DOHH2 (cell line): ENCODE measurements around the gene IQGAP3.

Source experiments
- H3F3A ChIP-seq: fragments of 200-600 bp; sonication (generic), shearing (Covaris generic); 2 replicates; pipeline ENCODE4 v1.6.0; 2016; ENCODE audit warnings: antibody characterized with exemption, mild to moderate bottlenecking; ENCODE audit not compliant: control insufficient read depth, insufficient read depth
- H3K27ac ChIP-seq: fragments of 200-600 bp; sonication (generic); 2 replicates; pipeline ENCODE4 v1.5.1; 2014; ENCODE audit warnings: low read depth, mild to moderate bottlenecking, low read length, moderate library complexity
- H3K27me3 ChIP-seq: fragments of 200-600 bp; sonication (generic); 2 replicates; pipeline ENCODE4 v1.6.1; 2014; ENCODE audit warnings: mild to moderate bottlenecking, low read length, mixed read lengths; ENCODE audit not compliant: control insufficient read depth
- H3K36me3 ChIP-seq: fragments of 200-600 bp; sonication (generic); 2 replicates; pipeline ENCODE4 v1.6.1; 2014; ENCODE audit warnings: mild to moderate bottlenecking, low read length, moderate library complexity, mixed read lengths; ENCODE audit not compliant: control insufficient read depth
- H3K4me1 ChIP-seq: fragments of 200-600 bp; sonication (generic); 2 replicates; pipeline ENCODE4 v1.6.1; 2014; ENCODE audit warnings: mild to moderate bottlenecking, low read length, mixed read lengths; ENCODE audit not compliant: control insufficient read depth
- H3K4me2 ChIP-seq: fragments of 200-600 bp; sonication (generic); 2 replicates; pipeline ENCODE4 v1.6.0; 2014; ENCODE audit warnings: mild to moderate bottlenecking, low read length, moderate library complexity
- H3K4me3 ChIP-seq: fragments of 200-600 bp; sonication (generic); 2 replicates; pipeline ENCODE4 v1.5.1; 2014; ENCODE audit warnings: mild to moderate bottlenecking, low read length, mixed read lengths
- H3K79me2 ChIP-seq: fragments of 200-600 bp; sonication (generic); 2 replicates; pipeline ENCODE4 v1.6.1; 2014; ENCODE audit warnings: mild to moderate bottlenecking, low read length, mixed read lengths; ENCODE audit not compliant: control insufficient read depth
- H3K9me2 ChIP-seq: fragments of 200-600 bp; sonication (generic); replicated peaks from 2 replicates; pipeline ENCODE4 v1.6.1; 2014; ENCODE audit warnings: mild to moderate bottlenecking, low read length, mixed read lengths; ENCODE audit not compliant: control insufficient read depth
- H3K9me3 ChIP-seq: fragments of 200-600 bp; sonication (generic); 2 replicates; pipeline ENCODE4 v1.6.1; 2014; ENCODE audit warnings: antibody characterized with exemption, low read length, mixed read lengths; ENCODE audit not compliant: control insufficient read depth, insufficient read depth
- H4K20me1 ChIP-seq: fragments of 200-600 bp; sonication (generic); 2 replicates; pipeline ENCODE4 v1.6.0; 2014; ENCODE audit warnings: low read depth, mild to moderate bottlenecking, antibody characterized with exemption, low read length, moderate library complexity; ENCODE audit not compliant: control insufficient read depth, insufficient read depth
- CTCF ChIP-seq: fragments of 200-600 bp; sonication (generic); IDR thresholded peaks from one replicate; pipeline ENCODE4 v1.5.1; 2014; ENCODE audit warnings: antibody characterized with exemption, mild to moderate bottlenecking, low read depth, low read length; ENCODE audit not compliant: poor library complexity, severe bottlenecking
- EZH2phosphoT487 ChIP-seq: fragments of 200-600 bp; sonication (generic); IDR thresholded peaks from 2 replicates; pipeline ENCODE4 v1.6.1; 2017; ENCODE audit warnings: borderline replicate concordance, mild to moderate bottlenecking, antibody characterized with exemption, low read length, moderate library complexity, mixed read lengths

The IQGAP3 gene

GRCh38 chr1:156506450-156506849 lies 65.9 kb downstream of the IQGAP3 start:
- Histone ChIP-seq H3F3A (peaks cover 21% of the 10 kb centered on the region), H3K36me3 (peaks cover 9% of the 10 kb centered on the region; the same call in 1 of the 2 replicates), H3K4me3 (peak overlapping the region; percentile 87; the same call in 1 of the 2 replicates), H3K4me1 (peaks cover 74% of the 10 kb centered on the region), H3K4me2 (peak overlapping the region; percentile 99), H3K9me3 (no peaks in the 10 kb centered on the region), H3K79me2 (peaks cover 16% of the 10 kb centered on the region), H3K27me3 (no peaks in the 10 kb centered on the region), H4K20me1 (no peaks in the 10 kb centered on the region), H3K9me2 (no peaks in the 10 kb centered on the region), H3K27ac (peak overlapping the region; percentile 97)
- TF ChIP-seq EZH2phosphoT487 = no peak
- TF ChIP-seq CTCF = no peak

- Histone ChIP-seq H3K79me2 (peaks cover 16% of the 10 kb centered on the region), H3K4me1 (peaks cover 75% of the 10 kb centered on the region), H3K4me3 (peak overlapping the region; percentile 87), H3K9me2 (no peaks in the 10 kb centered on the region), H3K27me3 (no peaks in the 10 kb centered on the region), H3K4me2 (peak overlapping the region; percentile 99), H3K27ac (peak overlapping the region; percentile 97), H3F3A (peaks cover 21% of the 10 kb centered on the region), H3K36me3 (peaks cover 9% of the 10 kb centered on the region; the same call in 1 of the 2 replicates), H4K20me1 (no peaks in the 10 kb centered on the region), H3K9me3 (no peaks in the 10 kb centered on the region)
- no peak for TF ChIP-seq CTCF
- no peak for TF ChIP-seq EZH2phosphoT487
Observed at GRCh38 chr1:156505679-156506298, 66.6 kb downstream of the IQGAP3 start.

GRCh38 chr1:156504821-156505678 lies 67.3 kb downstream of the IQGAP3 start:
- Histone ChIP-seq H3K27ac (peak overlapping the region; percentile 97), H3K9me2 (no peaks in the 10 kb centered on the region), H3K4me2 (peak overlapping the region; percentile 99), H3F3A (peaks cover 21% of the 10 kb centered on the region), H3K9me3 (no peaks in the 10 kb centered on the region), H3K79me2 (peaks cover 21% of the 10 kb centered on the region), H3K36me3 (peaks cover 14% of the 10 kb centered on the region), H4K20me1 (no peaks in the 10 kb centered on the region), H3K4me1 (peaks cover 75% of the 10 kb centered on the region), H3K27me3 (no peaks in the 10 kb centered on the region), H3K4me3 (peak overlapping the region; percentile 87)
- no peak for TF ChIP-seq CTCF
- no peak for TF ChIP-seq EZH2phosphoT487
